Loucy (cell line): ENCODE results near the gene PDE8B.

Experiments used
- H2AFZ ChIP-seq: fragments of 200-600 bp; sonication (generic); 2 replicates; pipeline ENCODE4 v1.6.0; 2016; ENCODE audit warnings: antibody characterized with exemption, mild to moderate bottlenecking, low read length, moderate library complexity
- H3F3A ChIP-seq: fragments of 200-600 bp; 2 replicates; pipeline ENCODE4 v1.6.0; 2016; ENCODE audit warnings: antibody characterized with exemption, low read depth, mild to moderate bottlenecking
- H3K27me3 ChIP-seq: fragments of 200-600 bp; sonication (generic); 2 replicates; pipeline ENCODE4 v1.6.1; 2014; ENCODE audit warnings: low read length, mild to moderate bottlenecking; ENCODE audit not compliant: insufficient read depth, poor library complexity, severe bottlenecking
- H3K36me3 ChIP-seq: fragments of 200-600 bp; sonication (generic); 2 replicates; pipeline ENCODE4 v1.6.1; 2016; ENCODE audit warnings: low read length; ENCODE audit not compliant: insufficient read depth
- H3K4me1 ChIP-seq: fragments of 200-600 bp; sonication (generic); 2 replicates; pipeline ENCODE4 v1.5.1; 2014; ENCODE audit warnings: low read length, mild to moderate bottlenecking; ENCODE audit not compliant: insufficient read depth, poor library complexity, severe bottlenecking
- H3K4me2 ChIP-seq: fragments of 200-600 bp; sonication (generic); 2 replicates; pipeline ENCODE4 v1.6.0; 2014; ENCODE audit warnings: antibody characterized with exemption, low read length, low read depth, mild to moderate bottlenecking; ENCODE audit not compliant: poor library complexity, severe bottlenecking
- H3K4me3 ChIP-seq: fragments of 200-600 bp; sonication (generic); 2 replicates; pipeline ENCODE4 v1.5.1; 2014; ENCODE audit warnings: low read length, mild to moderate bottlenecking, mixed read lengths; ENCODE audit not compliant: poor library complexity, severe bottlenecking
- H3K79me2 ChIP-seq: fragments of 200-600 bp; sonication (generic); 2 replicates; pipeline ENCODE4 v1.6.1; 2014; ENCODE audit warnings: low read length; ENCODE audit not compliant: insufficient read depth
- H3K9ac ChIP-seq: fragments of 200-600 bp; sonication (generic); 2 replicates; pipeline ENCODE4 v1.6.0; 2014; ENCODE audit warnings: mild to moderate bottlenecking, low read depth, low read length, moderate library complexity; ENCODE audit not compliant: poor library complexity, severe bottlenecking
- H3K9me2 ChIP-seq: fragments of 200-600 bp; sonication (generic); replicated peaks from 2 replicates; pipeline ENCODE4 v1.6.1; 2016; ENCODE audit warnings: low read depth, low read length, mixed read lengths
- H3K9me3 ChIP-seq: fragments of 200-600 bp; sonication (generic); 2 replicates; pipeline ENCODE4 v1.6.1; 2014; ENCODE audit warnings: mild to moderate bottlenecking, antibody characterized with exemption, low read length, low read depth; ENCODE audit not compliant: insufficient read depth
- H4K20me1 ChIP-seq: fragments of 200-600 bp; sonication (generic); 2 replicates; pipeline ENCODE4 v1.6.0; 2014; ENCODE audit warnings: antibody characterized with exemption, low read length, mild to moderate bottlenecking; ENCODE audit not compliant: insufficient read depth, poor library complexity, severe bottlenecking
- EZH2phosphoT487 ChIP-seq: fragments of 200-600 bp; IDR thresholded peaks from 2 replicates; pipeline ENCODE4 v1.6.1; 2018; ENCODE audit warnings: antibody characterized with exemption, mild to moderate bottlenecking, moderate library complexity, borderline replicate concordance
- TF ChIP-seq, protein P1 (sequence below): fragments of 200-600 bp; sonication (generic); conservative IDR thresholded peaks from 2 replicates; pipeline ENCODE4 v1.5.1; 2014; ENCODE audit warnings: mild to moderate bottlenecking, antibody characterized with exemption, low read length

PDE8B gene

DNA sequence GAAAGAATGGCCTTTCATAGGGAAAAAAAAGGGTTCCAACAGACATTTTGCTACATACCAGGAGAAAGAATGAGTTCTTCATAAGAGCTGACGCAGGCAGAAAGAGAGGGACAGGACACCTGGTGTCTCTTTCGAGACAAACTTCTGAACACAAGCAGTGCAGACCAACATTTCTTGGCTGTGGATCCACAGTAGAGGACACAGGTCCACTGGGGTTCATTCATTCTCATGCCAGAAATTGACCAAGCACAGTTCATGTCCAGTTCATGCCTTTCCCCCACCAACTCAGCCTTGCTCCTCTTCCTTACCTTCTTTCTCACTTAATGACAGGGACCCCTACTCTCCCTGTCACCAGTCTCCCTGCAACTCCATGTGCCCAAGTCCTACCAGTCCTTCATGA, 144.0 kb downstream of the PDE8B start:
- TF ChIP-seq, protein P1, sequence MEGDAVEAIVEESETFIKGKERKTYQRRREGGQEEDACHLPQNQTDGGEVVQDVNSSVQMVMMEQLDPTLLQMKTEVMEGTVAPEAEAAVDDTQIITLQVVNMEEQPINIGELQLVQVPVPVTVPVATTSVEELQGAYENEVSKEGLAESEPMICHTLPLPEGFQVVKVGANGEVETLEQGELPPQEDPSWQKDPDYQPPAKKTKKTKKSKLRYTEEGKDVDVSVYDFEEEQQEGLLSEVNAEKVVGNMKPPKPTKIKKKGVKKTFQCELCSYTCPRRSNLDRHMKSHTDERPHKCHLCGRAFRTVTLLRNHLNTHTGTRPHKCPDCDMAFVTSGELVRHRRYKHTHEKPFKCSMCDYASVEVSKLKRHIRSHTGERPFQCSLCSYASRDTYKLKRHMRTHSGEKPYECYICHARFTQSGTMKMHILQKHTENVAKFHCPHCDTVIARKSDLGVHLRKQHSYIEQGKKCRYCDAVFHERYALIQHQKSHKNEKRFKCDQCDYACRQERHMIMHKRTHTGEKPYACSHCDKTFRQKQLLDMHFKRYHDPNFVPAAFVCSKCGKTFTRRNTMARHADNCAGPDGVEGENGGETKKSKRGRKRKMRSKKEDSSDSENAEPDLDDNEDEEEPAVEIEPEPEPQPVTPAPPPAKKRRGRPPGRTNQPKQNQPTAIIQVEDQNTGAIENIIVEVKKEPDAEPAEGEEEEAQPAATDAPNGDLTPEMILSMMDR: no peak
- TF ChIP-seq EZH2phosphoT487: no peak
- Histone ChIP-seq H3K79me2 (no peaks in the 10 kb centered on the region), H3K9me2 (no peaks in the 10 kb centered on the region), H3F3A (no peaks in the 10 kb centered on the region), H3K36me3 (no peaks in the 10 kb centered on the region), H3K4me3 (no peak overlapping the region), H3K9ac (no peak overlapping the region), H3K4me1 (peaks cover 6% of the 10 kb centered on the region), H3K27me3 (no peaks in the 10 kb centered on the region), H2AFZ (no peak overlapping the region), H4K20me1 (no peaks in the 10 kb centered on the region), H3K4me2 (no peak overlapping the region), H3K9me3 (no peaks in the 10 kb centered on the region)

DNA sequence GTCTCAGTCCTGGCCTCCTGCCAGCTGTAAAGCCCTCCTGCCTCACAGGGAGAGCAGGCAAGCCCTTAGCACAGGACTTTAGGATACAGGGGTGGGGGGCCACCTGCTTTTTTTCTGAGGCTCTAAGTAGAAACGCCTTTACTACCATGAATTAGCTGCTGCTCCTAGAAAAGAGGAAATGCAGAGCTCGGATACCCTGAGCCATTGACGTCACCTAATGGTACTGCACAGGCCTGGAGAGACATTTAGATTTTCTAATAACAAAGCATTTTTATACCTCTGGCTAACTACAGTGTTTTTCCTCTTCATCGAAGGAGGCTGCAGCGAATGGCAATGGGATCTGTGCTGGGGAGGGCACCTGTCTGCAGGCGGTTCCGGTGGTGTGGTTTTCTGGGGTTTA, 144.6 kb downstream of the PDE8B start:
- TF ChIP-seq, protein P1: no peak
- TF ChIP-seq EZH2phosphoT487: no peak
- H3K9me3 ChIP-seq: no peaks in the 10 kb centered on the region
- no peaks in the 10 kb centered on the region for H3K9me2 ChIP-seq
- no peaks in the 10 kb centered on the region for H3F3A ChIP-seq
- H3K4me2 ChIP-seq: no peak overlapping the region
- H3K36me3 ChIP-seq: no peaks in the 10 kb centered on the region
- H3K4me1 ChIP-seq: peaks cover 6% of the 10 kb centered on the region
- no peaks in the 10 kb centered on the region for H4K20me1 ChIP-seq
- no peak overlapping the region for H2AFZ ChIP-seq
- no peak overlapping the region for H3K4me3 ChIP-seq
- H3K9ac ChIP-seq: no peak overlapping the region
- no peaks in the 10 kb centered on the region for H3K79me2 ChIP-seq
- H3K27me3 ChIP-seq: no peaks in the 10 kb centered on the region

DNA sequence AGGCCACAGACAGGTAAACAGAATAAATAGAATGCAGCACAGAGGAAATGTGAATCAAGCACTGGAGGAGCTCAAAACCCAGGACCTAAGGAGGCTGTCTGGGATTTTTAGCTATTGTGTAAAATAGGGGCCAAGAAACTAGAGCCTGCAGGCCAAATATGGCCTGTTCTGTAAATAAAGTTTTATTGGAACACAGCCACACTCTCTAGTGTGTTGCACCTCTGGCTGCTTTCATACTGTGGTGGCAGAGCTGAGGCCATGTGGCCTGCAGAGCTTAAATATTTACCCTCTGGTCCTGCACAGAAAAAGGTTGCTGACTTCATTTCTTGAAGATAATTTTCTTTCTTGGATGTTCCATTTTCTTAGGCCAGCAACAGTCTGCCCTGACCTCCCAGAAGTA, 145.3 kb downstream of the PDE8B start:
- no peak for TF ChIP-seq EZH2phosphoT487
- TF ChIP-seq, protein P1: no peak
- Histone ChIP-seq H3K9me2 (no peaks in the 10 kb centered on the region), H3K36me3 (no peaks in the 10 kb centered on the region), H3F3A (no peaks in the 10 kb centered on the region), H4K20me1 (no peaks in the 10 kb centered on the region), H2AFZ (no peak overlapping the region), H3K9ac (no peak overlapping the region), H3K4me3 (no peak overlapping the region), H3K9me3 (no peaks in the 10 kb centered on the region), H3K4me2 (no peak overlapping the region), H3K79me2 (no peaks in the 10 kb centered on the region), H3K4me1 (peaks cover 6% of the 10 kb centered on the region), H3K27me3 (no peaks in the 10 kb centered on the region)
